GM12872 (cell line): ENCODE data around the gene KCNK5.

Source experiments
- CTCF ChIP-seq: IDR thresholded peaks from 3 replicates; pipeline ENCODE4 v1.5.1; 2011; ENCODE audit warnings: low read depth, mild to moderate bottlenecking, low read length, moderate library complexity; ENCODE audit not compliant: insufficient read depth

The KCNK5 gene

GRCh38 chr6:39208223-39208739 lies 21.0 kb downstream of the KCNK5 start:
- TF ChIP-seq CTCF: no peak

GRCh38 chr6:39207416-39208222 lies 21.7 kb downstream of the KCNK5 start:
- no peak for TF ChIP-seq CTCF

- no peak for TF ChIP-seq CTCF
These were observed 23.0 kb downstream of the KCNK5 start for GRCh38 chr6:39206250-39206721.

GRCh38 chr6:39204646-39205244 lies 24.5 kb downstream of the KCNK5 start:
- TF ChIP-seq CTCF: no peak

GRCh38 chr6:39204160-39204495 lies 25.1 kb downstream of the KCNK5 start:
- TF ChIP-seq CTCF: no peak

GRCh38 chr6:39203436-39204159 lies 25.7 kb downstream of the KCNK5 start:
- TF ChIP-seq CTCF: no peak

GRCh38 chr6:39202166-39202565 lies 27.1 kb downstream of the KCNK5 start:
- no peak for TF ChIP-seq CTCF
